ENCODE results near the gene FRMPD2.
"Not testable (repeated sequence)": the region's sequence is repeated elsewhere in the genome, so short reads cannot be mapped to it uniquely, and the experiment has no call there.

FRMPD2 gene

DNA sequence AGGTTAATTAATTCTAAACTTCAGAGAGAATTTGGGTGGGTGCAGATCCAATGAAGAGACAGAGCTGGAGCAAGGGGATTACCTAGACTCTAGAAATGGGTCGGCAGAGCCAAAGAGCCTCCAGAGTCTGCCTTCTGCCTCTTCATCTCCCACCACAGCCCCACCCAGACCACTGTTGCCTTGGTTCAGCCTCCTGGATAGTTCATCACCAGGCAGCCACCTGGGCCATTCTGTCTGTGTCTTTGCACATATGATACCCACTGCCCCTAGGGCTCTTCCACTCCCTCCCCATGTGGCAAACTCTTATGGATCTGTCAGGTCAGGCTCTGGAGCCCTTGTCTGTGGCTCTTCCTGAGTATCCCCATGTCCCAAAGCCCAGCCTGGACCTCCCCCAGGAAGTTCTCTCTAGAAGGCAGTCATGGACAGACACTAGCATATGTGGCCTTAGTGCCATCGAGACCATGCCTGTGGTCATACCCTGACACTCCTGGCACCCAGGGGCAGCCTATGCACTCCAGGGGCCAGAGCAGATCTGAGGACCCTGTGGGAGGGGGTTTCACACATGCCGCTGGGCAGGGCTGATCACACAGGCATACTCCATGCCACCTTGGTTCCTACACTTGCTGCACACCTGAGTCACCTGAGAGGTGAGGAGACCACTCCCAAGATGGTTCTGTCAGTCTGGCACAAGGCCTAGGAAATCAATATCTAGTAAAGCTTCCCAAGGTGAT is 41.6 kb downstream of the FRMPD2 start:
- DNase-seq: no peak

GRCh38 chr10:48231699-48232315 is 42.7 kb downstream of the FRMPD2 start:
- no peak for DNase-seq

- no peak for DNase-seq
These were observed 43.3 kb downstream of the FRMPD2 start for GRCh38 chr10:48231178-48231577.

DNA sequence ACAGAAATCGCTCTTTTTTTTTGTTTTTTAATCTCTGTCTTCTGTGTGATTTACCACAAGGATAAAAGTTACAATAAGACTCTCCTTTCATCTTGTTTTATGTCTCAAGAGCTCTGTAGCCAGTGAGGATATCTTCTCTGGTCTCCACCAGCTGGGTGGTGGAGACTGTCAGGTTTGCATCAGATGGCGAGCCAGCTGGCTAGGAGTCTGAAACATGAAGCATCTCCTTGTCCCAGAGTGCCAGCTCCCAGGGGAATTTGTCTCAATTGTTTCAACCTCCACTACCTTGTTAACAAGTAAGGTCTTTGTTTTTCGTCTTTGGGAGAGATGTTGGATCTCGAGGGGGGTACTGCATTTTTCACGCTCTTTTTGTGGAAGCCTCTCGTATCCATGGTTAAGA is 47.3 kb downstream of the FRMPD2 start:
- DNase-seq: no peak

DNA sequence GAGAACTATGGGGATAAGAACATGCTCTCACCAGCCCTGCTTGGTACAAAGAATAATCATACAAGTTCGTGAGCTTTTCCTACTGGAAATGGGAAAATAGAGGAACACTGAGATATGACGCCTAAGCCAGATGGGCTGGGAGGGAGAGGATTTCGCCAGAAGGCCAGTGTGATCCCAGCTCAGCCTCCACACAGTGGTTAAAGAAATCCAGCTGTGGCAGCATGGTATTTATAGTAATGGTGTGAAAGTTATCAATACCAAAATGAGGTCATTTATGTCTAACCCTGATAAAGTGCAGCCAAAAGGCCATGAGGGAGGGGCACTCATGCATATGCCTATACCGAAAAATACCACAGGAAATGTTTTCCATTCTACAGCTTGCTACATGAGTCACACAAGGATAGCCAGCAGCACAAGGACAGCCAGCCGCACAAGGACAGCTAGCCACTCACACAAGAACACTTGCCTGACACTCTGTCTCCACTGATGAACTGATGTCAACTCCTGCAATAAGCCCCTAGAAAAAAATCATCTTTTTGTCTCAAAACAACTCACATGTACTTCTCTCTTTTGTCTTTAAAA is 49.4 kb downstream of the FRMPD2 start:
- no peak for DNase-seq

DNA sequence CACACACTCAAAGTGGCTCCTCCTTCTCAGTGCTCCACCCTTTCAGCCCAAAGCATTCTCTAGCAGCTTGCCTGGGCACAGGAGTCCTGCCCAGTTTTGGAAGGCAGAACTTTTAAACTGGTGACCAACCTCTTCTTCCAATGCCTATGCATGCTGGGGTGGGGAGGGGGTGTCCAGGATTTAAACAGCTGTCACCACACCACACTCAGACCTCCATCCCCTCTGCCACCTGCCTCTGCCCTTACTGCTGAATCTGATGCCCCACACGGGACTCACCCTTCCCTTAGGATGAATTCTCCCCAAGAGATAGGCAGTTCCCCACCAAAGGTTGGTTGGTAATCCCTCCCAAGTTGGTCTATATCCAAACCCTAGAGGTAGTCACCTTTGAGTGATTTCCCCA is 50.2 kb downstream of the FRMPD2 start:
- DNase-seq: no peak

- no peak for DNase-seq
These were observed 52.7 kb downstream of the FRMPD2 start for GRCh38 chr10:48221814-48222213.

DNA sequence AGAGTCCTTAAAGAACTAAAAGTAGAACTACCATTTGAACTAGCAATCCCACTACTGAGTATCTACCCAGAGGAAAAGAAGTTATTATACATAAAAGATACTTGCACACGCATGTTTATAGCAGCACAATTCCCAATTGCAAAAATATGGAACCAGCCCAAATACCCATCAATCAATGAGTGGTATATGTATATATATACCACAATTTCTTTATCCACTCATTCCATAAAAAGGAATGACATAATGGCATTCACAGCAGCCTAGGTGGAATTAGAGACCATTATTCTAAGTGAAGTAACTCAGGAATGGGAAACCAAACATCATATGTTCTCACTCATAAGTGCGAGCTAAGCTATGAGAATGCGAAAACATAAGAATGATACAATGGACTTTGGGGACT is 53.5 kb downstream of the FRMPD2 start:
- not testable (repeated sequence) for DNase-seq

GRCh38 chr10:48219194-48219593 is 55.3 kb downstream of the FRMPD2 start:
- DNase-seq: no peak

DNA sequence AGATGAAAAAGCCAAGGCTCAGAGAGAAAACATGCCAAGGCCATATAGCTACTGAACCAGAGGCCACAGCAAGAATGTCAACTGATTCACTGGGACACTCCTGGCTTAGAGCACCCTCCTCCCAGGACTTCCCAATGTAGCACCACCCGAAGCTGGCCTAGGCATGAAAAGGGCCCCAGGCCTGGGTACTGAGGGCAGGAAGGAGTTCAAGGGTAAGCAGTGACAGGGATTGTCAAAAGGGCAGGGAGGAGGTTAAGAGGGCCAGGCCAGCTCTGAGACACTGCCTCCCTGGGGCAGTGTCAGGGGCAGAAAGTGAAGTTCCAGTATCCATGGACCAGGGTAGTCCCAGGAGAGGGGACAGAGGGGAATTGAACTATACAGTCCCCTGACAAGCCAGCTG is 57.8 kb downstream of the FRMPD2 start:
- no peak for DNase-seq

- no peak for DNase-seq
These were observed 58.3 kb downstream of the FRMPD2 start for GRCh38 chr10:48216204-48216505.

DNA sequence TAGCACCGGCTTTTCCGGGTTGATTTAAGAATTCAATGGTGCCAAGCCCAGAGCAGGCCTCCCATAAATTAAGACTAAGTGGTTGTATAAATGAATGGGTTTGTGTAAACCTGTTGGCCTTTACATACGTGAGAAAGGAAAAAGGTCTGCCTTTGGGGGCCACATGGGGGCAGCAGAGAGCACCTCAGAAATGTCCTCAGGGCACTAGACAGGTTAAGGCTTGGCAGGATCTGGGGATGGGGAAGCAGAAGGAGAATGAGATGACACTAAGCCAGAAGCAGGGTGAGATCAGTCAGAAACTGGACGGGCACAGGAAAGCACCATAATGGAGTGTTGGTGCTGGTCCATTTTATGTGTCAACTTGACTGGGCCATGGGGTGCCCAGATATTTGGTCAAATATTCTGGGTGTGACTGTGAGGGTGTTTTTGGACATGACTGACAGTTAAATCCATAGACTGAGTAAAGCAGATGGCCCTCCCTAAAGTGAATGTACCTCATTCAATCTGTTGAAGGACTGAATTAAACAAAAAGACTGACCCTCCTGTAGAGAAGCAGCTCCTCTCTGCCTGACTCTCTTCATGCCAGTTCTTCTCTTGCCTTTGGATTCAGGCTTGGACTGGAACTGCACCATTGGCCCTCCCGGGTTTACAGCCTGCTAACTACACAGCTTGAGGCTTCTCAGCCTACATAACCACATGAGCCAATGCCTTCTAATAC is 58.9 kb downstream of the FRMPD2 start:
- peak; percentile 48 for DNase-seq

DNA sequence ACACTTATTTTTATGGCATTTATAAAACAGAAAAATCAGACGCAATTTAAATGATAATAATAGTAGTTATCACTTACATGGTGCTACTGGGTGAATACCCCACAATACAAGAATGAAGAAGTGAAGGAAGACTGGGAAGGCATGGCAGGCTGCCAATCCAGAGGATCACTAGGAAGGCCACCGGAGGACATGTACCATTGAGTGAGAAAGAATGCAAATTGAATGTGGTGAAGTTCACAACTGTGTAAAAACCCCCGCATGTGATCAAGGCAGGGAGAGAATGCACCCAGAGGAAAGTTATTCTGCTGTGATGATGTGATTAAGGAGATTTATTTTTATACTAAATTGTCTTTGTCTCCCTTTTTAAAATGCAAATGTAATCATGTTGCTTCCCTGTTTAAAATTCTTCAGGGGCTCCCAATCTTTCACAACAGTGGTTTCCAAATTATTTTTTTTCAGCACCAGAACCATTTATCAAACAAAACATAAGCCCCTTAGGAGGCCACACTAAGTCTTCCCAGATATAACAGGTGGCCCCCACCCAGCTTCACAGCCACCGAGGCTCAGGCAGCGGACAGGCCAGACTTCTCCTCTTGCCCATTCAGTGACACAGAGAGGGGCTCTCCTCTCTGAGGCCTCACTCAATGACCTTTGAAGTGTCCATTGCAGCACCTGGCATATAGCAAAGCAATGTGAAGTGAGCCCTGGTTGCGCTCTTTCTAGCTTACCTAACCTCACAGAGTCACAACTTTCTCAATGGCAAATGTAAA is 59.6 kb downstream of the FRMPD2 start:
- DNase-seq: no peak

GRCh38 chr10:48213047-48213446 is 61.4 kb downstream of the FRMPD2 start:
- DNase-seq: no peak

DNA sequence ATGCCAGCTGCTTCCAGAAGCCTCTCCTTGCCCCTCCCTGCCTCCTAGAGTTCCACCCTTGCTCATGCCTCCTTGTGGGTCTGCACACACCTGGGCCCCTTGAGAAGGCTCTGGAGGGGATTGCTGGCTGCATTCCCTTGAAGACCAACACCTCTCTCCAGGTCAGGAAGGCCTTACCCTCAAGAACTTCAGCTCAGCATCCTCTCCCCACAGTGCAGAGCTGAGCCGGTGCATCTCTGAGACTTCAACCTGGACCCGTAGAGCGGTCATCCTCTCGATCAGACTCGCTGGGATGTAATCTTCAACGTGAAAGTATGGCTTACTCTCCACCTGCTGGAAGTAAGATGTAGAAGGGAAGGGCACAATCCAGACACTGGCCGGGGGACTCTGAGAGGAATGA is 62.7 kb downstream of the FRMPD2 start:
- no peak for DNase-seq

DNA sequence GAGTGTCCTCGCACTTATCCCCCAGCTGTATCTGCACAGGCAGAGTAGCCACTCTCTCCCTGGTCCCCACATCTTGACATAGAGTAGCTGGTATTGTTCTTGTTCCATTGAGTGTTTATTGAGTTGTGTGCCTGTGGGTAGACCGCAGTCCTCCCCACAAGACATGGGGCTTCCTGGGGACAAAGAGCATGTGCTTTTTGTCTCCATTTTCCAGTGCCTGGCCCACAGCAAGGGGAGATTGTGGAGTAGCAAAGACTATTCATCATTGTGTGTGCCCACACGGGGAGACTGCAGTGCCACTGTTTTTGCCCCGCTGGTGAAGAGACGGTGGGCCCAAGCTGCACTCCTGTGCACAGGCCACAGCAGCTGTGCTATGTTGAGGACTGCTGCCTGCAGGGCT is 63.5 kb downstream of the FRMPD2 start:
- DNase-seq: no peak

GRCh38 chr10:48210391-48210790 is 64.1 kb downstream of the FRMPD2 start:
- DNase-seq: no peak

DNA sequence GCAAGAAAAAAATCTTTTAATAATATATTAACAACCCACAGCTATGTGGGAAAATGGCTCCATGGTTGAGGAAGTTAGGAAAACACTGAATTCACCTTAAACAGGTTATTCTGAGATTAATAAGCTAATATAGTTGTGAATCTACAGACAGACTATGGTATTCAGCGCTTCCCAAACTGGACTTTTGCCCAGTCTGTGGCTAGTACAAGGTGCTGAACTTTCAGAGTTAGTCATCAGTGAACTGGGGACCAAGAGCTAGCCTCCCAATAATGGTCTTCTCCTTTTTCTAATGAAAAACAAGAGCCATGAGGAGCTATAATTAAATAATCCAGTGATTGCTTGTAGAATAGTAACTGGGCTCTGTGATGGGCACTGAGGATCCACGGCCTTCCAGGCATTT is 65.3 kb downstream of the FRMPD2 start:
- no peak for DNase-seq

DNA sequence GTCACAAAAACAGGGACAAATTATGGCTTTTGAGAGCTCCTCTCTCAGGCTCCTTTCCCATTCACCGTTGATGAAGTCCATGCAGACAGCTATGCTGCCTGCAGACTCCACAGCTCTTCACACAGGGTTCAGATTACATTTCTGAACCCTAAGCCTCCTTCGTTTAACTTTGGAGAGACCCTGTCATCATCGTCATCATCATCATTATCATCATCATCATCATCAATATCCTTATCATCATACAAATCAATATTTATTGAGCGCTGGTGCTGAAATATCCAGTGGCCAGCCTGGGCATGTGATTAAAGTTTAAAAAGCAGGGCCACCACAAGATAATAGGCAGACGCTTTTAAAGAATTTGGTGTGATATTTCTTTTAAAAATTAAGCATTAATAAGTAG is 66.6 kb downstream of the FRMPD2 start:
- no peak for DNase-seq

DNA sequence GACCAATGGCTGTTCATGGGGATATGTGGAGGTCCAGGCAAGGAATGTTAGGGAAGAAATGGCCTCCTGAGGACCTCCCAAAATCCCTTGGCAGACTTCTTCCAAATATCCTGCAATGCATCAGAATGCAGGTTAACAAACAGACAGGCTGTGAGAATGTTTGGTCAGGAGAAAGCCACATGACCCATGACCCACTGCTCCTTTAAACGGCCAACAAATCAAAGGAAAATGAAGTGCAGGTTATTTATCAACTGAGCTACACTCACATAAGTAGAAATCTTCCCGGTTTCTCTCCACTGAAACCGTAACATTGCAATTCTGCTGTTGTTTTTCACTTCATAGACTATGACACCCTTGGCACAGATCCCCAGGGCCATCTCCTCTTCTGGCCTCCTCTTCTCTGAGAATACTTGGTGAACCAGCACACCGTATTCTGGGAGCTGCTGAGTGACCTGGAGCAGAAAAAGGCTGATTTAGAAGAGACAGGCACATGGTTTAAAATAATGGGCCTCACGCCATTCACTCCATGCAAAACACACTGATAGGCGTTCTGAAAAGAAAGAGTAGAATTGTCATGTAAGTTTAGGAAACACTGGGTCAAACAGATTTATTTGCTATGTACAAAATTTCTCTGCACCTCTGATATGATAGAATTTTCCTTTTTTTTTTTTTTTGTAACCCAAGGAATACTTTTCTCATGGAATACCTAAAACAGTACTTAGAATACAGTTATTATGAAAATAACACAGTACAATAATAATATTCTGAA is 67.8 kb downstream of the FRMPD2 start:
- no peak for DNase-seq

GRCh38 chr10:48205918-48206317 is 68.6 kb downstream of the FRMPD2 start:
- DNase-seq: no peak

GRCh38 chr10:48199580-48200377 is 74.7 kb downstream of the FRMPD2 start:
- DNase-seq: no peak
